Liver (tissue), 9 donors: ENCODE data around the gene LECT2. TPM values are rescaled to one million over a fixed set of nuclear protein-coding genes. Genes with fewer than 3 reads are reported as not detected.

Experiments
- DNase-seq: peaks from one replicate; pipeline ENCODE4 v3.0.0-alpha.2; 2017; ENCODE audit warnings: low spot score
- H3K27ac ChIP-seq, 2 donors: one replicate each; pipeline ENCODE4 v1.7.0; 2013; ENCODE audit warnings: inconsistent platforms in 2 of 2, low read length in 2 of 2, control low read depth in 1 of 2, low read depth in 1 of 2, mild to moderate bottlenecking in 1 of 2
- H3K27me3 ChIP-seq, 4 donors: one replicate each; pipeline versions ENCODE4 v1.6.1 to v1.7.0; 2013; ENCODE audit warnings: low read length in 3 of 4, inconsistent platforms in 1 of 4, mild to moderate bottlenecking in 1 of 4, moderate library complexity in 1 of 4; ENCODE audit not compliant: control insufficient read depth in 4 of 4, insufficient read depth in 4 of 4
- H3K36me3 ChIP-seq, 4 donors: one replicate each; pipeline versions ENCODE4 v1.6.1 to v1.7.0; 2013; ENCODE audit warnings: low read length in 3 of 4, mild to moderate bottlenecking in 3 of 4, low read depth in 1 of 4, moderate library complexity in 1 of 4; ENCODE audit not compliant: control insufficient read depth in 4 of 4, insufficient read depth in 3 of 4
- H3K4me1 ChIP-seq, 4 donors: one replicate each; pipeline versions ENCODE4 v1.6.1 to v1.7.0; 2013; ENCODE audit warnings: low read length in 3 of 4, mild to moderate bottlenecking in 3 of 4, moderate library complexity in 1 of 4; ENCODE audit not compliant: control insufficient read depth in 4 of 4, insufficient read depth in 4 of 4
- H3K4me3 ChIP-seq, 3 donors: one replicate each; pipeline versions ENCODE4 v1.6.1 to v1.7.0; 2013; ENCODE audit warnings: low read length in 3 of 3, control low read depth in 1 of 3, low read depth in 1 of 3, mild to moderate bottlenecking in 1 of 3
- H3K9ac ChIP-seq, 2 donors: one replicate each; pipeline ENCODE4 v1.7.0; 2013; ENCODE audit warnings: low read length in 2 of 2, mild to moderate bottlenecking in 2 of 2, moderate library complexity in 2 of 2, control low read depth in 1 of 2, low read depth in 1 of 2
- H3K9me3 ChIP-seq, 4 donors: one replicate each; pipeline versions ENCODE4 v1.6.1 to v1.7.0; 2013; ENCODE audit warnings: low read length in 3 of 4; ENCODE audit not compliant: control insufficient read depth in 4 of 4
- ATF3 ChIP-seq: IDR thresholded peaks from 2 replicates; pipeline ENCODE4 v1.6.1; 2016; ENCODE audit warnings: antibody characterized with exemption
- CTCF ChIP-seq: fragments of 150-350 bp; IDR thresholded peaks from 2 replicates; pipeline ENCODE4 v1.5.1; 2017; ENCODE audit warnings: improper control_type of control experiment, low read depth, low read length; ENCODE audit not compliant: missing input control
- EGR1 ChIP-seq, 2 donors: IDR thresholded peaks; 2 replicates each; pipeline ENCODE4 v1.6.1; 2016 to 2018; ENCODE audit warnings: antibody characterized with exemption in 2 of 2, low read depth in 2 of 2
- FOXA1 ChIP-seq: IDR thresholded peaks from 2 replicates; pipeline ENCODE4 v1.6.1; 2016; ENCODE audit warnings: antibody characterized with exemption
- FOXA2 ChIP-seq: IDR thresholded peaks from 2 replicates; pipeline ENCODE4 v1.6.1; 2016; ENCODE audit warnings: antibody characterized with exemption
- GABPA ChIP-seq, 2 donors: IDR thresholded peaks in 1 of 2; conservative IDR thresholded peaks in 1 of 2; 2 replicates each; pipeline ENCODE4 v1.6.1; 2016; ENCODE audit warnings: antibody characterized with exemption in 2 of 2, mild to moderate bottlenecking in 1 of 2, moderate library complexity in 1 of 2
- HNF4A ChIP-seq, 2 donors: conservative IDR thresholded peaks; 2 replicates each; pipeline ENCODE4 v1.6.1; 2016; ENCODE audit warnings: antibody characterized with exemption in 2 of 2, mild to moderate bottlenecking in 2 of 2
- HNF4G ChIP-seq: IDR thresholded peaks from 2 replicates; pipeline ENCODE4 v1.6.1; 2016; ENCODE audit warnings: antibody characterized with exemption
- JUND ChIP-seq, 2 donors: IDR thresholded peaks; 2 replicates each; pipeline ENCODE4 v1.6.1; 2016; ENCODE audit warnings: antibody characterized with exemption in 2 of 2
- NR2F2 ChIP-seq: IDR thresholded peaks from 2 replicates; pipeline ENCODE4 v1.6.1; 2016; ENCODE audit warnings: antibody characterized with exemption
- RAD21 ChIP-seq, 2 donors: IDR thresholded peaks; 2 replicates each; pipeline ENCODE4 v1.6.1; 2016; ENCODE audit warnings: antibody characterized with exemption in 2 of 2, mild to moderate bottlenecking in 2 of 2
- RXRA ChIP-seq, 2 donors: IDR thresholded peaks; 2 replicates each; pipeline ENCODE4 v1.6.1; 2017 to 2018; ENCODE audit warnings: antibody characterized with exemption in 2 of 2, mild to moderate bottlenecking in 1 of 2
- SP1 ChIP-seq: IDR thresholded peaks from 2 replicates; pipeline ENCODE4 v1.6.1; 2018; ENCODE audit warnings: antibody characterized with exemption, mild to moderate bottlenecking
- TAF1 ChIP-seq: conservative IDR thresholded peaks from 2 replicates; pipeline ENCODE4 v1.6.1; 2016; ENCODE audit warnings: antibody characterized with exemption, mild to moderate bottlenecking
- YY1 ChIP-seq: IDR thresholded peaks from 2 replicates; pipeline ENCODE4 v1.6.1; 2016; ENCODE audit warnings: antibody characterized with exemption, mild to moderate bottlenecking
- ZBTB33 ChIP-seq: IDR thresholded peaks from 2 replicates; pipeline ENCODE4 v1.6.1; 2016; ENCODE audit warnings: antibody characterized with exemption
- WGBS: extraction: QIAGEN DNeasy Blood & Tissue Kit; methylation state at CpG from one replicate; pipeline ENCODE4 v1.1.7; 2013; 5-methylcytosine and 5-hydroxymethylcytosine counted together
- polyA plus RNA-seq, 2 donors: library from polyadenylated mRNA; stranded (reverse) in 1 of 2; unstranded in 1 of 2; fragments of 200-250 nt in 1 of 2; fragments of >200 nt in 1 of 2; fragmentation: Nextera tagmentation in 1 of 2; extraction: Ambion mirVana in 1 of 2; gene quantifications; one replicate each; pipeline versions ENCODE4 v1.2.1 to v1.2.3, GENCODE V29; 2013 to 2015
- total RNA-seq, 2 donors: library from RNA; depleted of rRNA; stranded (reverse); fragments of >200 nt; gene quantifications; one replicate each; pipeline ENCODE4 v1.2.3, GENCODE V29; 2014
- TF ChIP-seq, protein P1 (sequence below): IDR thresholded peaks from 2 replicates; pipeline ENCODE4 v1.6.1; 2016; ENCODE audit warnings: antibody characterized with exemption
- TF ChIP-seq, protein P2 (sequence below): IDR thresholded peaks from 2 replicates; pipeline ENCODE4 v1.6.1; 2016; ENCODE audit warnings: antibody characterized with exemption, mild to moderate bottlenecking
- donor health status: healthy.
- donor health status: healthy.
- donor health status: healthy.
- donor health status: healthy.
- donor health status: healthy.

The LECT2 gene
- total and polyA plus RNA-seq, 4 donors: 27.4 to 93.8 (median 81.1) TPM

- no peak for DNase-seq
- no peak for TF ChIP-seq HNF4G
- TF ChIP-seq, protein P1, sequence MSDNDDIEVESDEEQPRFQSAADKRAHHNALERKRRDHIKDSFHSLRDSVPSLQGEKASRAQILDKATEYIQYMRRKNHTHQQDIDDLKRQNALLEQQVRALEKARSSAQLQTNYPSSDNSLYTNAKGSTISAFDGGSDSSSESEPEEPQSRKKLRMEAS: no peak
- TF ChIP-seq GABPA (IDR thresholded peaks at IDR 0.05 in 1 of 2, conservative IDR thresholded peaks at IDR 0.05 in 1 of 2): no peak
- TF ChIP-seq EGR1 (IDR thresholded peaks at IDR 0.05; ENCODE audit: low read depth in 2 of 2): no peak
- no peak for TF ChIP-seq JUND (IDR thresholded peaks at IDR 0.05)
- TF ChIP-seq CTCF: no peak
- no peak for TF ChIP-seq ATF3
- no peak for TF ChIP-seq ZBTB33
- TF ChIP-seq RXRA (IDR thresholded peaks at IDR 0.05): no peak
- no peak for TF ChIP-seq FOXA2
- no peak for TF ChIP-seq YY1
- TF ChIP-seq SP1: no peak
- no peak for TF ChIP-seq HNF4A (conservative IDR thresholded peaks at IDR 0.05)
- TF ChIP-seq NR2F2: no peak
- no peak for TF ChIP-seq FOXA1
- TF ChIP-seq TAF1: no peak
- TF ChIP-seq, protein P2, sequence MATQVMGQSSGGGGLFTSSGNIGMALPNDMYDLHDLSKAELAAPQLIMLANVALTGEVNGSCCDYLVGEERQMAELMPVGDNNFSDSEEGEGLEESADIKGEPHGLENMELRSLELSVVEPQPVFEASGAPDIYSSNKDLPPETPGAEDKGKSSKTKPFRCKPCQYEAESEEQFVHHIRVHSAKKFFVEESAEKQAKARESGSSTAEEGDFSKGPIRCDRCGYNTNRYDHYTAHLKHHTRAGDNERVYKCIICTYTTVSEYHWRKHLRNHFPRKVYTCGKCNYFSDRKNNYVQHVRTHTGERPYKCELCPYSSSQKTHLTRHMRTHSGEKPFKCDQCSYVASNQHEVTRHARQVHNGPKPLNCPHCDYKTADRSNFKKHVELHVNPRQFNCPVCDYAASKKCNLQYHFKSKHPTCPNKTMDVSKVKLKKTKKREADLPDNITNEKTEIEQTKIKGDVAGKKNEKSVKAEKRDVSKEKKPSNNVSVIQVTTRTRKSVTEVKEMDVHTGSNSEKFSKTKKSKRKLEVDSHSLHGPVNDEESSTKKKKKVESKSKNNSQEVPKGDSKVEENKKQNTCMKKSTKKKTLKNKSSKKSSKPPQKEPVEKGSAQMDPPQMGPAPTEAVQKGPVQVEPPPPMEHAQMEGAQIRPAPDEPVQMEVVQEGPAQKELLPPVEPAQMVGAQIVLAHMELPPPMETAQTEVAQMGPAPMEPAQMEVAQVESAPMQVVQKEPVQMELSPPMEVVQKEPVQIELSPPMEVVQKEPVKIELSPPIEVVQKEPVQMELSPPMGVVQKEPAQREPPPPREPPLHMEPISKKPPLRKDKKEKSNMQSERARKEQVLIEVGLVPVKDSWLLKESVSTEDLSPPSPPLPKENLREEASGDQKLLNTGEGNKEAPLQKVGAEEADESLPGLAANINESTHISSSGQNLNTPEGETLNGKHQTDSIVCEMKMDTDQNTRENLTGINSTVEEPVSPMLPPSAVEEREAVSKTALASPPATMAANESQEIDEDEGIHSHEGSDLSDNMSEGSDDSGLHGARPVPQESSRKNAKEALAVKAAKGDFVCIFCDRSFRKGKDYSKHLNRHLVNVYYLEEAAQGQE: no peak
- TF ChIP-seq RAD21 (IDR thresholded peaks at IDR 0.05): no peak
- no peaks in the 10 kb centered on the region for H3K36me3 ChIP-seq
- no peaks in the 10 kb centered on the region for H3K4me1 ChIP-seq
- 86% methylated on average over 6 of the region's 6 CpGs for WGBS
- H3K27ac ChIP-seq: no peak overlapping the region
- no peak overlapping the region for H3K9ac ChIP-seq
- no peaks in the 10 kb centered on the region for H3K27me3 ChIP-seq
- H3K9me3 ChIP-seq: no peaks in the 10 kb centered on the region
- no peak overlapping the region for H3K4me3 ChIP-seq
Measured at GRCh38 chr5:135998889-135999288, 44.1 kb upstream of the LECT2 start.
